HUDEP-2 (cell line): ENCODE data around the gene ZNF274.
"Not testable (repeated sequence)": the region's sequence is repeated elsewhere in the genome, so short reads cannot be mapped to it uniquely, and the experiment has no call there.

Source experiments
- DNase-seq, 76 experiments: peaks; one replicate each; lab custom pipeline; 2025; ENCODE audit not compliant: unreplicated experiment in 76 of 76; lab: John Stamatoyannopoulos, UW

Gene ZNF274

DNA sequence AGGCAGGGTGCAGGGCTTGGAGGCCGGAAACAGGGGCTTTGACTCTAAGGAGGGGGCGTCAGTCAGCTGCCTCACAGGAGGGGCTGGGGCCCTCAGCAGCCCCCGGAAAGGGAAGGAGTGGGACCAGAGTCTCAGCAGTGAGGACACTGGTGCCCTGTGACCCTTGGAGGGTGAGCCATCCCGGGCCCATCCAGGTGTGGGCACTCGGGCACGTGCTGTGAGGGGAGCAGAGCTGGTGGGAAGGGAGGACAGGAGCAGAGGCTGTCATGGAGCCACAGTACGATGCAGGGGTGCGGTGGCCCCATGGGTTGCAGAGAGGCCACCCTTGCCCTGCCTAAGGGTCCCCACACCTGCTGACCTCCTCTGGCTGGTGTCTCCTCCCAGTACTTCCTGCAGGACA, 26.7 kb downstream of the ZNF274 start:
- no peak for DNase-seq

DNA sequence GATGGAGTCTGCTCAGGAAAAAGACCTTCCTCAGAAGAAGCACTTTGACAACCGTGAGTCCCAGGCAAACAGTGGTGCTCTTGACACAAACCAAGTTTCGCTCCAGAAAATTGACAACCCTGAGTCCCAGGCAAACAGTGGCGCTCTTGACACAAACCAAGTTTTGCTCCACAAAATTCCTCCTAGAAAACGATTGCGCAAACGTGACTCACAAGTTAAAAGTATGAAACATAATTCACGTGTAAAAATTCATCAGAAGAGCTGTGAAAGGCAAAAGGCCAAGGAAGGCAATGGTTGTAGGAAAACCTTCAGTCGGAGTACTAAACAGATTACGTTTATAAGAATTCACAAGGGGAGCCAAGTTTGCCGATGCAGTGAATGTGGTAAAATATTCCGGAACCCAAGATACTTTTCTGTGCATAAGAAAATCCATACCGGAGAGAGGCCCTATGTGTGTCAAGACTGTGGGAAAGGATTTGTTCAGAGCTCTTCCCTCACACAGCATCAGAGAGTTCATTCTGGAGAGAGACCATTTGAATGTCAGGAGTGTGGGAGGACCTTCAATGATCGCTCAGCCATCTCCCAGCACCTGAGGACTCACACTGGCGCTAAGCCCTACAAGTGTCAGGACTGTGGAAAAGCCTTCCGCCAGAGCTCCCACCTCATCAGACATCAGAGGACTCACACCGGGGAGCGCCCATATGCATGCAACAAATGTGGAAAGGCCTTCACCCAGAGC, 29.6 kb downstream of the ZNF274 start:
- DNase-seq = no peak

DNA sequence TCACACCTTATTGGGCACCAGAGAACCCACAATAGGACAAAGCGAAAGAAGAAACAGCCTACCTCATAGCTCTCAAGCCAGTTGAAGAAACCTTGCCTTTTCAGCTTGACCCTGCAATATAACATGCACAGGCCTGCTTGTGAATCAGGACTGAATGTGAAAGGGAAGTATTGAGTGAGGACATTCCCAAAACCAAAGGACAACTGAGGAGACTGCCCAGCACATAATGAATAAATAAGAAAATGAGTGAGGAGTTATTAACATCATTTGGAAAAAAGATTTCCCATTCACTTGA, 30.2 kb downstream of the ZNF274 start:
- no peak for DNase-seq

DNA sequence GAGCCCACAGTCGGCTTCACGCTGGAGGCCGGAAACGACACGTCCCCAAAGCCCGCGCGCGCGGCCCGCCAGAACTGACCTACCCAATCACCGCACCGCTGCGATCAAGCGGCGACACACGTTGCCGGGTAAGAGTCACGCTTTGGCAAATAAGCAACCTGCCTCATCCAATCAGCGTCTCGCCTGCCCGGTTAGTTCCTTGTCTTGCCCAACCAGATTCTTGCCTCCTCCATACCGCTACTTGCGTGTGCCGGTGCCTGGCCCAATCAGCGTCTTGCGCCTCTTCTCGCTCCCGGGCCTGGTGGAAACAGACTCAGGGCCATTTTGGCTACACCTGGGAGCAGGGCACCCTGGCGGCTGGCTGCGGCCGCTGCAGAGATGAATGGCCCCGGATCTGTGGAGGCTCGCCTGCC, 34.2 kb downstream of the ZNF274 start:
- DNase-seq = no peak

- no peak for DNase-seq
Measured at GRCh38 chr19:58217607-58218391, 34.9 kb downstream of the ZNF274 start.

DNA sequence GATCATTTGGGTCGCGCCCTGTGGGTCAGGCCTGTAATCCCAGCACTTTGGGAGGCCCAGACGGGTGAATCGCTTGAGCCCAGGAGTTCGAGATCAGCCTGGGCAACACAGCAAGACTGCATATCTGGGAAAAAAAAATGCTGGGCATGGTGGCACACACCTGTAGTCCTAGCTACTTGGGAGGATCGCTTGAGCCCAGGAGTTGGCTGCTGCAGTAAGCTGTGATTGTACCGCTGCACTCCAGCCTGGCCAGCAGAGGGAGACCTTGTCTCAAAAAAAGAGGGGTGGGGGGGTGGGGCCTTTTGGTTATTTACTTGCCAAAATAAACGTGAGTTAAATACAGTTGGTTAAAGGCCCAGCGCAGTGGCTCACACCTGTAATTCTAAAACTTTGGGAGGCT, 36.0 kb downstream of the ZNF274 start:
- peak in 44 of 76 experiments; percentile 4 to 59 (median 24) for DNase-seq

DNA sequence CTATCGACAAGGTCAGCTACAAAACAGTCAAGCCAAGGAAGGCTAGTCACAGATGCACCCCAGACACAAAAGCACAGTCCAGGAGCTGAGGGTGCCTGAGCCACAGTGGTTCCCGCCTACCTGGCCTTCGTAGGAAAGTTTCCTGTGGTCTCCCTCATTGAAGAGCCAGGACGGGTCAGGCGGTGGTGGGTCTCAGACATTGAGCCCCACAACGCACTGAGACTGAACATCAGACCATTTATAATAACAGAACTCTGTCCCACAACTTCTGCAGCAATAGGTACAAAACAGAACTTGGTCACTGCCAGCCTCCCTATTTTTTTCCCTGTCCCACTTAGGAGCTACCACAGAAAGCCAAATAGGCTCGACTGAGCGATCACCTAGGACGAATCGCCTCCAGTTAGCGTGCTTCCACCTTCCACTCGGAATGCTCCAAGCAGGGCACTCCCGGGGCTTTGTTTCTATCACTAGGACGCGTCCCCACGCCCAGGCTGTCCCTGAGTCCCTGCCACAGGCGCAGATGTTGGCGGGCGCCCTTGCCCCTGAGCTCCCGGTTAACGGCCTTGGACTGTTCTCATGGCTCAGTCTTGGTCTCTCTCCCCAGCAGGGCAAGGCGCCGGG, 45.2 kb downstream of the ZNF274 start:
- peak in 8 of 76 experiments; percentile 10 to 96 (median 46) for DNase-seq

DNA sequence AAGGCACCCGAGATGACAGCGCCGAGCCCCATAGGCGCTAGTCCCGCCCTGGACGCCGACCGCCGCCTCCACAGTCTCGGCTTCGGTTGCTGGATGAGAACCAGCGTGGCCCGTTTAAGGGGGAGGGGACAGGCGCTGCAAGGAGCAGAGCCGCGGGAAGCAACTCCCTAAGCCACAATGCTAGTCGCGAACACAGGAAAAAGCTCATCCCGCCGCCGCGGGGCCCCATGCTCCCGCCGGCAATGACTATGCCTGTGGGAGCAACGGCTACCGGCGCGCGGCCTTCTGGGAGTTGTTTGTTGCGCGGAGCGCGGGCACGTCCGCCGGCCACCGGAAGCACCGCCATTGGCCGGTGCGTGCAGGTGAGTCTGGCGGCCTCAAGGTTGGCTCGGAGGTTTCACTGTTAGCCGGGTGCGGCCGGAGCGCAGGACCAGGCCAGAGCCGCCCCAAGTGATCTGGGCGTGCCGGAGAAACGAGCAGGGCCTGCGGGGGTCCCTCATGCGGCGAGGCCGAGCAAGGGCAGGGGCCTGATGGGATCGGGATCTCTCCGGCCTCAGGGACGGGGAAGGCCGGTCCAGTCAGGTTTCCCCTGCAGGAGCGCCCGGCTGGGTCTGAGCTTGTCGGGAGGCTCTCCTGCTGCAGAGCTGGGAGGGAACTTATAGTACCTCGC, 45.9 kb downstream of the ZNF274 start, which contains the start of gene ZNF544:
Gene ZNF544 (plus strand): TSS at position 330 of the 670 bp plus-strand sequence. CDS start 15,110 bp downstream, outside the sequence.
- DNase-seq = peak in 74 of 76 experiments; percentile 24 to 96 (median 75)

GRCh38 chr19:58229255-58229639, 46.4 kb downstream of the ZNF274 start:
- peak in 58 of 76 experiments; percentile 7 to 66 (median 42) for DNase-seq

GRCh38 chr19:58237324-58237723, 54.5 kb downstream of the ZNF274 start:
- DNase-seq = no peak

DNA sequence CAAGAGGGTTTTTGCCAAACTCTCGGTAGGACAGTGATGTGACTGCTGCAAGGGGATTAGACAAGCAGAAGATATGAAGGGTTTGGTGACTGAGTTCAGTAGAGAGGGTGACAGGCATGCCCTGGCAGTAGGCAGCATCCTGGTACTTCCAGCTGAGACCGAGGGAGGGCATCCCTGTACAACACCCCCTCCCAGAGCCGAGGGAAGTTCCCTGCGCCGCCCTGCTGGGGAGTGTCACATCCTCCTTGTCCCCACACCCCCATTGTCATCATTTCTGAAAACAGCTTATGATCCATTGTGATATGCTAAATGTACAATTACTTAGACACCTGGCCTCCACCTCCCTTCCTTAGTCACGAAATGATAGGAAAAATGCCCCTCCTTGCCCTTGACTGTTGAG, 60.5 kb downstream of the ZNF274 start:
- no peak for DNase-seq

- DNase-seq = no peak
Measured at GRCh38 chr19:58248886-58249285, 66.0 kb downstream of the ZNF274 start.

- DNase-seq = peak in 2 of 76 experiments; percentile 16 to 18
Measured at GRCh38 chr19:58252102-58252685, 69.3 kb downstream of the ZNF274 start.

GRCh38 chr19:58258259-58258658, 75.4 kb downstream of the ZNF274 start:
- DNase-seq = not testable (repeated sequence)

- DNase-seq = no peak
Measured at GRCh38 chr19:58261600-58261967, 78.7 kb downstream of the ZNF274 start.

DNA sequence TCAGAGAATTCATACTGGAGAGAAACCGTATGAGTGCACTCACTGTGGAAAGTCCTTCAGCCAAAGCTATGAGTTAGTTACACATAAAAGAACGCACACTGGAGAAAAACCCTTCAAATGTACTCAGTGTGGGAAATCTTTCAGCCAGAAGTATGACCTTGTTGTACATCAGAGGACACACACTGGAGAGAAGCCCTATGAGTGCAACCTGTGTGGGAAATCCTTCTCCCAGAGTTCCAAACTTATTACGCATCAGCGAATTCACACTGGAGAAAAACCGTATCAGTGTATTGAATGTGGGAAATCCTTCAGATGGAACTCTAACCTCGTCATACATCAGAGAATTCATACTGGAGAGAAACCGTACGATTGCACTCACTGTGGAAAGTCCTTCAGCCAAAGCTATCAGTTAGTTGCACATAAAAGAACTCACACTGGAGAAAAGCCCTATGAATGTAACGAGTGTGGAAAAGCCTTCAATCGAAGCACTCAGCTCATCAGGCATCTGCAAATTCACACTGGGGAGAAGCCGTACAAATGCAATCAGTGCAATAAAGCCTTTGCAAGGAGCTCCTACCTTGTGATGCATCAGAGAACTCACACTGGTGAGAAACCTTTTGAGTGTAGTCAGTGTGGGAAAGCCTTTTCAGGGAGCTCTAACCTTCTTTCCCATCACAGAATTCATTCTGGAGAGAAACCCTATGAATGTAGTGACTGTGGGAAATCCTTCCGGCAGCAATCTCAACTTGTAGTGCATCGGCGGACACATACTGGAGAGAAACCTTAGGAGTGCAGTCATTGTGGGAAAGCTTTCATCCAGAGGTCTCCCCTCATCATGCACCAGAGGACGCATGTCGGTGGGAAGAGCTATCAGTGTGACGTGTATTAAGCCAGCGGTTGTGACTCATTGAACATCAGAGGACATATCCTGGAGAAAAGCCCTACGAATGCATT, 79.4 kb downstream of the ZNF274 start:
- no peak for DNase-seq

GRCh38 chr19:58262922-58263296, 80.0 kb downstream of the ZNF274 start:
- DNase-seq = no peak
